ENCODE measurements around the gene CMIP.

DNA sequence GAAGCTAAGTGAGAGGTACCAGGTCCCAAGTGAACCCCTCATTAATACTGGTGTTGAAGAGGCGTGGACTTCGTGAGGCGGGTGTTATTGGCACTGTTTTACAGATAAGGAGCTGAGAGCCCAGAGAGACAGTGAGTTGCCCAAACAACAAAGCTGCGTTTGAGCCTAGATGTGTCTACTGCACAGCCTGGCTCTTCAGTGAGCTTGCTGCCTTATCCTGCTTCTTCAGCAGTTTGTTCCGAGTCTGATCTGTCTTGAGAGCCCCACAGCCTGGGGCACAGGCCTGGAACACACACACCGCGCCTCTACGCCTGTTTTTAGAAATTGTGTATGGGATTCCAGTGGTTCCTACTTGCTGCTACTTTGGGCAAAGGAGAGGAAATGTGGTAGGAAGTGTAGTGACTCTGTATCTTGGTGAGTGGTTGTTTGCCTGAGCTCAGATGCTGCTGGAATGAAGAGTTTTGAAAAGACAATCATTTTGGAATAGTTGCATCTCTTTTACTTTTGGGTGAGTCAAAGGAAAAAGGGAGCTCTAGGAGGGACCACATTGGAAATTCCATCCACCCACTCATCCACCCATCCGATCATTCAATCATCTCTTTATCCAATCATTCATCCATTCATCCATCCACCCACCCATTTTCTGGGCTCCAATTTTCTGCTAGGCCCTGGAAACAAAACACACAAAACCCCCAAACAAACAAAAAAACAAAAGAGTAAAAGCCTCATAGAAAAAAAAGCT is 312.2 kb downstream of the CMIP start:
- TF ChIP-seq CTCF (conservative IDR thresholded peaks at IDR 0.05 in 1 of 2, IDR thresholded peaks at IDR 0.05 in 1 of 2; ENCODE audit: extremely low read depth in 1 of 2, insufficient read depth in 1 of 2, low read depth in 1 of 2, low read length in 2 of 2) (no peak), EZH2 (IDR thresholded peaks at IDR 0.05; ENCODE audit: borderline replicate concordance, low read length) (no peak)
